IMR-90 (cell line): ENCODE data around the gene IL20. TPM values are rescaled to one million over a fixed set of nuclear protein-coding genes. Genes with fewer than 3 reads are reported as not detected.

Source experiments
- CEBPB ChIP-seq: IDR thresholded peaks from 2 replicates; pipeline ENCODE4 v1.6.1; 2012; ENCODE audit warnings: low read depth, low read length, improper control_type of control experiment
- CHD1 ChIP-seq: IDR thresholded peaks from 2 replicates; pipeline ENCODE4 v1.6.1; 2012; ENCODE audit warnings: low read depth, low read length, improper control_type of control experiment
- MAFK ChIP-seq: IDR thresholded peaks from 2 replicates; pipeline ENCODE4 v1.6.1; 2012; ENCODE audit warnings: low read depth, low read length, improper control_type of control experiment
- MAZ ChIP-seq: IDR thresholded peaks from 2 replicates; pipeline ENCODE4 v1.6.1; 2012; ENCODE audit warnings: low read depth, mild to moderate bottlenecking, low read length, improper control_type of control experiment, moderate library complexity, borderline replicate concordance
- POLR2A ChIP-seq: IDR thresholded peaks from 2 replicates; pipeline ENCODE4 v1.6.1; 2012; ENCODE audit warnings: mild to moderate bottlenecking, low read depth, low read length
- RFX5 ChIP-seq: IDR thresholded peaks from 2 replicates; pipeline ENCODE4 v1.8.0; 2012; ENCODE audit warnings: low read depth, mild to moderate bottlenecking, low read length, moderate library complexity
- SMC3 ChIP-seq: fragments of 150-350 bp; IDR thresholded peaks from 2 replicates; pipeline ENCODE4 v1.6.1; 2016; ENCODE audit warnings: low read depth, mild to moderate bottlenecking, antibody characterized with exemption, low read length, moderate library complexity
- polyA plus RNA-seq, 3 experiments: library from polyadenylated mRNA; depleted of rRNA; stranded (reverse); fragments of >200 nt; gene quantifications; 2 replicates each; pipeline ENCODE4 v1.2.3, GENCODE V29; 2012; ENCODE audit warnings: low replicate concordance in 1 of 3
- total RNA-seq: library from RNA; depleted of rRNA; stranded (reverse); fragments of >200 nt; gene quantifications from 2 replicates; pipeline ENCODE4 v1.2.3, GENCODE V29; 2012

IL20 gene
- total and polyA plus RNA-seq, 2 of the 4 experiments (the other 2 are of a cell fraction), result not detected

DNA sequence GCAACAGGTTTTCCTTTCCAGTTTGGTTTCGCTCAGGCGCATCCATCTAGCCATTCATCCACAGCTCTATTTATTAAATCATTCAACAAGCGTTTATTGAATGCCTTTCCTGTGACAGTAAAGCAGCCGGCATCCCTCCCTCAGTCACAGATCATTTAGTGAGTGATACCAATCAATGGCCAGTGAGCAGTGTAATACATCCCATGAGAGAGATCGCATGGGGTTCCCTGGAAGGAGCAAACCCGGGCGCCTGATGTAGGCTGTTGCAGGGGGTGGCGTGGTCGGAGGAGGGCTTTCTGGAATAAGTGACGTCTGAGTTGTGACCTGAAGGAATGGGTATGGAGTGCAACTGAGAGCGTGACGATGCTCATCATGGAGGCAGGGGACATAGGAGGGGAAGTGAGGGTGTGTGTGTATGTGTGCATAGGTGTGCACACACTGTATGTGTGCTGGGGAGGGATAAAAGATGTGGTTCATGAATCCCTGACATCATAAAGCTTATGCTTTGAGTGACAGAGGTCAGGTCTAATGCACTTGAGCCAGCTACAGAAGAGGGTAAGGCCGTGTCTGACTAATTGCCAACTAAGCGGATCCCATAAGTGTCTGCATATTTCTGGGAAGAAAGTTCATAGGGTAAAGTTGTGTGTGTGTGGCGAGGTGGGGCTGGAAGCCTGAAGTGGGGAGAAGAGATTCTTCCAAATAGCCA is 49.8 kb downstream of the IL20 start (continued):
- TF ChIP-seq CHD1, result no peak
- no peak for TF ChIP-seq MAZ
- no peak for TF ChIP-seq SMC3
- TF ChIP-seq POLR2A, result no peak
- no peak for TF ChIP-seq CEBPB
- no peak for TF ChIP-seq MAFK
- TF ChIP-seq RFX5, result no peak
